ENCODE measurements around the gene SOX11. TPM values are rescaled to one million over a fixed set of nuclear protein-coding genes. Genes with fewer than 3 reads are reported as not detected.

Gene SOX11
- polyA plus RNA-seq, 3 donors, result not detected

- Mint-ChIP-seq H3K27me3 (ENCODE audit: low read depth in 3 of 3) (peaks cover 71 to 90% (median 76%) of the 10 kb centered on the region in 3 donors), H3K27ac (no peak overlapping the region), H3K4me3 (peak overlapping the region in 1 of 2 donors; percentile 74), H3K9me3 (peaks cover 0 to 32% (median 16%) of the 10 kb centered on the region in 7 donors), H3K4me1 (peaks cover 3% of the 10 kb centered on the region), H3K36me3 (peaks cover 2 to 3% of the 10 kb centered on the region in 2 donors)
- H3K27me3 ChIP-seq (ENCODE audit: control insufficient read depth in 2 of 2, insufficient read depth in 2 of 2, low read length in 2 of 2), result peaks cover 62 to 83% of the 10 kb centered on the region in 2 donors
- H3K9ac ChIP-seq (ENCODE audit: insufficient read depth, low read length, poor library complexity, severe bottlenecking), result no peak overlapping the region
- no peak overlapping the region for H2AFZ ChIP-seq (ENCODE audit: insufficient read depth, low read depth, low read length, poor library complexity, severe bottlenecking)
- no peak overlapping the region for H3K27ac ChIP-seq (ENCODE audit: low read depth in 1 of 2, low read length in 2 of 2)
- 4% methylated on average over 101 of the region's 102 CpGs for WGBS (ENCODE audit: insufficient coverage)
- intact Hi-C loops (cut with micrococcal nuclease), result no loop called here
- H3K36me3 ChIP-seq (replicated peaks in 1 of 2; ENCODE audit: control insufficient read depth in 1 of 2, insufficient read depth in 2 of 2, low read length in 2 of 2), result no peaks in the 10 kb centered on the region
- H3K79me2 ChIP-seq (ENCODE audit: insufficient read depth, low read length), result no peaks in the 10 kb centered on the region
- DNase-seq, result no peak
- TF ChIP-seq CTCF (IDR thresholded peaks at IDR 0.05), result no peak
- no peak overlapping the region for H3K4me3 ChIP-seq (replicated peaks in 1 of 3; ENCODE audit: low read depth in 2 of 3, low read length in 3 of 3)
- no peak overlapping the region for H3K4me2 ChIP-seq (replicated peaks; ENCODE audit: extremely low read depth, low read length, poor library complexity, severe bottlenecking)
- H3K4me1 ChIP-seq (ENCODE audit: control insufficient read depth in 1 of 2, insufficient read depth in 2 of 2, low read length in 2 of 2), result no peaks in the 10 kb centered on the region
- H4K20me1 ChIP-seq (ENCODE audit: insufficient read depth, low read length), result no peaks in the 10 kb centered on the region
- peaks cover 0 to 14% of the 10 kb centered on the region in 2 donors for H3K9me3 ChIP-seq (replicated peaks in 1 of 2; ENCODE audit: control insufficient read depth in 1 of 2, insufficient read depth in 1 of 2, low read length in 2 of 2)
These were observed 1.4 kb downstream of the SOX11 start for GRCh38 chr2:5693287-5694201.

DNA sequence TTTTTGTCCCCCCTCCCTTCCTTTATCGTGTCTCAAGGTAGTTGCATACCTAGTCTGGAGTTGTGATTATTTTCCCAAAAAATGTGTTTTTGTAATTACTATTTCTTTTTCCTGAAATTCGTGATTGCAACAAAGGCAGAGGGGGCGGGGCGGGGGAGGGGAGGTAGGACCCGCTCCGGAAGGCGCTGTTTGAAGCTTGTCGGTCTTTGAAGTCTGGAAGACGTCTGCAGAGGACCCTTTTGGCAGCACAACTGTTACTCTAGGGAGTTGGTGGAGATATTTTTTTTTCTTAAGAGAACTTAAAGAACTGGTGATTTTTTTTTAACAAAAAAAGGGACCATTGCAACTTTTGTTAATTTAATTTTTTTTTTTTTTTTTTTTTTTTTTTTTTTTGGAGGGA, 2.1 kb downstream of the SOX11 start:
- Mint-ChIP-seq H3K9me3 (peaks cover 0 to 30% (median 16%) of the 10 kb centered on the region in 7 donors), H3K27ac (no peak overlapping the region), H3K36me3 (peaks cover 2 to 3% of the 10 kb centered on the region in 2 donors), H3K27me3 (ENCODE audit: low read depth in 3 of 3) (peaks cover 69 to 90% (median 77%) of the 10 kb centered on the region in 3 donors), H3K4me1 (peaks cover 3% of the 10 kb centered on the region), H3K4me3 (peak overlapping the region in 1 of 2 donors; percentile 74)
- Histone ChIP-seq H3K27ac (ENCODE audit: low read depth in 1 of 2, low read length in 2 of 2) (no peak overlapping the region), H3K27me3 (ENCODE audit: control insufficient read depth in 2 of 2, insufficient read depth in 2 of 2, low read length in 2 of 2) (peaks cover 65 to 81% of the 10 kb centered on the region in 2 donors), H3K9ac (ENCODE audit: insufficient read depth, low read length, poor library complexity, severe bottlenecking) (no peak overlapping the region), H3K4me3 (replicated peaks in 1 of 3; ENCODE audit: low read depth in 2 of 3, low read length in 3 of 3) (no peak overlapping the region), H2AFZ (ENCODE audit: insufficient read depth, low read depth, low read length, poor library complexity, severe bottlenecking) (no peak overlapping the region), H3K4me1 (ENCODE audit: control insufficient read depth in 1 of 2, insufficient read depth in 2 of 2, low read length in 2 of 2) (no peaks in the 10 kb centered on the region), H3K36me3 (replicated peaks in 1 of 2; ENCODE audit: control insufficient read depth in 1 of 2, insufficient read depth in 2 of 2, low read length in 2 of 2) (no peaks in the 10 kb centered on the region), H4K20me1 (ENCODE audit: insufficient read depth, low read length) (no peaks in the 10 kb centered on the region), H3K9me3 (replicated peaks in 1 of 2; ENCODE audit: control insufficient read depth in 1 of 2, insufficient read depth in 1 of 2, low read length in 2 of 2) (peaks cover 0 to 14% of the 10 kb centered on the region in 2 donors), H3K4me2 (replicated peaks; ENCODE audit: extremely low read depth, low read length, poor library complexity, severe bottlenecking) (no peak overlapping the region), H3K79me2 (ENCODE audit: insufficient read depth, low read length) (no peaks in the 10 kb centered on the region)
- WGBS (ENCODE audit: insufficient coverage), result 0% methylated on average over 6 of the region's 9 CpGs
- DNase-seq, result no peak
- TF ChIP-seq CTCF (IDR thresholded peaks at IDR 0.05), result no peak
- intact Hi-C loops (cut with micrococcal nuclease), result no loop called here

Measured in CD14-positive monocyte (primary cell).